HEK293 (cell line): ENCODE data around the gene ZFP91.

Source experiments
- KLF16 ChIP-seq: fragments of 450-650 bp; formaldehyde crosslinking; IDR thresholded peaks from 2 replicates; pipeline ENCODE4 v1.5.1; 2017; ENCODE audit warnings: missing biosample characterization, missing genetic modification characterization
- KLF9 ChIP-seq: fragments of 450-650 bp; formaldehyde crosslinking; IDR thresholded peaks from 2 replicates; pipeline ENCODE4 v1.5.1; 2016; ENCODE audit warnings: missing biosample characterization, missing genetic modification characterization, low read depth
- PRDM2 ChIP-seq: fragments of 450-650 bp; formaldehyde crosslinking; IDR thresholded peaks from 2 replicates; pipeline ENCODE4 v1.5.1; 2016; ENCODE audit warnings: missing biosample characterization, missing genetic modification characterization, borderline replicate concordance
- PRDM6 ChIP-seq: fragments of 450-650 bp; formaldehyde crosslinking; IDR thresholded peaks from 2 replicates; pipeline ENCODE4 v1.5.1; 2017; ENCODE audit warnings: missing biosample characterization, missing genetic modification characterization
- REST ChIP-seq: fragments of 450-650 bp; formaldehyde crosslinking; IDR thresholded peaks from 2 replicates; pipeline ENCODE4 v1.5.1; 2016; ENCODE audit warnings: missing biosample characterization, missing genetic modification characterization
- ZBTB6 ChIP-seq: fragments of 450-650 bp; formaldehyde crosslinking; IDR thresholded peaks from 2 replicates; pipeline ENCODE4 v1.5.1; 2017; ENCODE audit warnings: missing biosample characterization, missing genetic modification characterization
- ZFP41 ChIP-seq: fragments of 450-650 bp; formaldehyde crosslinking; IDR thresholded peaks from 2 replicates; pipeline ENCODE4 v1.5.1; 2016; ENCODE audit warnings: missing biosample characterization, missing genetic modification characterization, borderline replicate concordance
- ZNF121 ChIP-seq: fragments of 450-650 bp; formaldehyde crosslinking; IDR thresholded peaks from 2 replicates; pipeline ENCODE4 v1.5.1; 2016; ENCODE audit warnings: missing biosample characterization, missing genetic modification characterization
- ZNF248 ChIP-seq: fragments of 450-650 bp; formaldehyde crosslinking; IDR thresholded peaks from 2 replicates; pipeline ENCODE4 v1.5.1; 2017; ENCODE audit warnings: missing biosample characterization, missing genetic modification characterization
- ZNF311 ChIP-seq: fragments of 450-650 bp; formaldehyde crosslinking; IDR thresholded peaks from 2 replicates; pipeline ENCODE4 v1.5.1; 2017; ENCODE audit warnings: missing biosample characterization, missing genetic modification characterization, borderline replicate concordance
- ZNF354C ChIP-seq: fragments of 450-650 bp; formaldehyde crosslinking; IDR thresholded peaks from 2 replicates; pipeline ENCODE4 v1.5.1; 2016; ENCODE audit warnings: missing biosample characterization, missing genetic modification characterization, low read depth, borderline replicate concordance
- ZNF423 ChIP-seq: fragments of 450-650 bp; formaldehyde crosslinking; IDR thresholded peaks from 2 replicates; pipeline ENCODE4 v1.5.1; 2016; ENCODE audit warnings: missing biosample characterization, missing genetic modification characterization
- ZNF560 ChIP-seq: fragments of 450-650 bp; formaldehyde crosslinking; IDR thresholded peaks from 2 replicates; pipeline ENCODE4 v1.5.1; 2017; ENCODE audit warnings: missing biosample characterization, missing genetic modification characterization, borderline replicate concordance
- ZNF585B ChIP-seq: fragments of 450-650 bp; formaldehyde crosslinking; IDR thresholded peaks from 2 replicates; pipeline ENCODE4 v1.5.1; 2016; ENCODE audit warnings: missing biosample characterization, missing genetic modification characterization
- ZNF660 ChIP-seq: fragments of 450-650 bp; IDR thresholded peaks from 2 replicates; pipeline ENCODE4 v1.5.1; 2018; ENCODE audit warnings: missing biosample characterization, mild to moderate bottlenecking, missing genetic modification characterization
- ZNF664 ChIP-seq: fragments of 450-650 bp; formaldehyde crosslinking; IDR thresholded peaks from 2 replicates; pipeline ENCODE4 v1.5.1; 2016; ENCODE audit warnings: missing biosample characterization, missing genetic modification characterization
- ZNF692 ChIP-seq: fragments of 450-650 bp; formaldehyde crosslinking; IDR thresholded peaks from 2 replicates; pipeline ENCODE4 v1.5.1; 2016; ENCODE audit warnings: missing biosample characterization, missing genetic modification characterization
- ZNF704 ChIP-seq: fragments of 450-650 bp; formaldehyde crosslinking; IDR thresholded peaks from 2 replicates; pipeline ENCODE4 v1.5.1; 2016; ENCODE audit warnings: missing biosample characterization, missing genetic modification characterization
- ZNF785 ChIP-seq: fragments of 450-650 bp; formaldehyde crosslinking; IDR thresholded peaks from 2 replicates; pipeline ENCODE4 v1.5.1; 2016; ENCODE audit warnings: missing biosample characterization, missing genetic modification characterization
- ZSCAN4 ChIP-seq: fragments of 450-650 bp; formaldehyde crosslinking; IDR thresholded peaks from 2 replicates; pipeline ENCODE4 v1.5.1; 2017; ENCODE audit warnings: missing biosample characterization, missing genetic modification characterization
- ZXDB ChIP-seq: fragments of 450-650 bp; formaldehyde crosslinking; IDR thresholded peaks from 2 replicates; pipeline ENCODE4 v1.5.1; 2016; ENCODE audit warnings: missing biosample characterization, missing genetic modification characterization

The ZFP91 gene

GRCh38 chr11:58579192-58580129 is 598 bp downstream of the ZFP91 start (continued):
- no peak for TF ChIP-seq ZNF585B (tag by site-specific recombination)
- no peak for TF ChIP-seq ZNF664 (tag by site-specific recombination)
- TF ChIP-seq KLF9 (tag by site-specific recombination), result peak; percentile 18; the same call in 1 of the 2 replicates
- TF ChIP-seq ZNF785 (tag by site-specific recombination), result no peak
- TF ChIP-seq PRDM2 (tag by site-specific recombination), result no peak
- no peak for TF ChIP-seq ZNF121 (tag by site-specific recombination)
- peak; percentile 92 for TF ChIP-seq ZNF423 (tag by site-specific recombination)
- TF ChIP-seq PRDM6 (tag by site-specific recombination), result no peak
- 0 out of 2 replicates have a peak, but pooled peaks have one; percentile 25 for TF ChIP-seq REST (tag by site-specific recombination)
- no peak for TF ChIP-seq ZNF704
- 0 out of 2 replicates have a peak, but pooled peaks have one; percentile 15 for TF ChIP-seq ZSCAN4 (tag by site-specific recombination)
- no peak for TF ChIP-seq ZNF311 (tag by site-specific recombination)
- peak; percentile 85 for TF ChIP-seq ZXDB (tag by site-specific recombination)
- no peak for TF ChIP-seq ZFP41 (tag by site-specific recombination)
- no peak for TF ChIP-seq ZNF354C (tag by site-specific recombination)
- TF ChIP-seq KLF16 (tag by site-specific recombination), result peak; percentile 58; the same call in 1 of the 2 replicates
- no peak for TF ChIP-seq ZBTB6 (tag by site-specific recombination)
- TF ChIP-seq ZNF660 (tag by site-specific recombination), result no peak
- TF ChIP-seq ZNF560 (tag by site-specific recombination), result no peak
- TF ChIP-seq ZNF692 (tag by site-specific recombination), result peak; percentile 64
- no peak for TF ChIP-seq ZNF248 (tag by site-specific recombination)
